Adrenal gland (tissue), 12 donors: Measurements from ENCODE around the gene CADPS. TPM values are rescaled to one million over a fixed set of nuclear protein-coding genes. Genes with fewer than 3 reads are reported as not detected.

Experiments
- DNase-seq, 7 donors: peaks; one replicate each; pipeline ENCODE4 v3.0.0-alpha.2; 2019 to 2020
- H3K27ac ChIP-seq, 5 donors: fragments of 200-600 bp; sonication (generic) in 4 of 5; 1 replicate in 3 of 5; 2 replicates in 2 of 5; pipeline versions ENCODE4 v1.5.1 to v1.8.0; 2016 to 2020; ENCODE audit warnings: mild to moderate bottlenecking in 1 of 5
- H3K27me3 ChIP-seq: fragments of 200-600 bp; 2 replicates; pipeline ENCODE4 v1.8.0; 2021
- H3K36me3 ChIP-seq, 2 donors: fragments of 200-600 bp; replicated peaks in 1 of 2; 1 replicate in 1 of 2; 2 replicates in 1 of 2; pipeline versions ENCODE4 v1.5.1 to v1.8.0; 2018 to 2022
- H3K4me1 ChIP-seq, 2 donors: fragments of 200-600 bp; replicated peaks in 1 of 2; 1 replicate in 1 of 2; 2 replicates in 1 of 2; pipeline versions ENCODE4 v1.5.1 to v1.8.0; 2018 to 2021
- H3K4me3 ChIP-seq, 4 donors: fragments of 200-600 bp; sonication (generic) in 3 of 4; one replicate each; pipeline ENCODE4 v1.5.1; 2016 to 2018
- H3K9me3 ChIP-seq, 3 donors: fragments of 200-600 bp; sonication (generic) in 1 of 3; replicated peaks in 1 of 3; 1 replicate in 2 of 3; 2 replicates in 1 of 3; pipeline versions ENCODE4 v1.5.1 to v1.8.0; 2016 to 2021
- CTCF ChIP-seq, 6 experiments: fragments of 450-650 bp in 4 of 6; fragments of 200-600 bp in 2 of 6; sonication (generic) in 1 of 6; IDR thresholded peaks; 1 replicate in 5 of 6; 2 replicates in 1 of 6; pipeline versions ENCODE4 v1.5.1 to v1.8.0; 2016 to 2021; ENCODE audit warnings: antibody characterized with exemption in 6 of 6, mild to moderate bottlenecking in 2 of 6, moderate library complexity in 1 of 6
- POLR2A ChIP-seq, 2 donors: fragments of 450-650 bp; IDR thresholded peaks; one replicate each; pipeline ENCODE4 v1.6.1; 2017; ENCODE audit warnings: antibody characterized with exemption in 2 of 2, mild to moderate bottlenecking in 2 of 2, moderate library complexity in 1 of 2
- WGBS, 4 donors: extraction: QIAGEN DNeasy Blood & Tissue Kit in 2 of 4; methylation state at CpG; one replicate each; pipeline versions ENCODE4 v1.1.5 to v1.1.7; 2013 to 2017; 5-methylcytosine and 5-hydroxymethylcytosine counted together
- intact Hi-C, 2 donors: fragments of 100-400 bp; cut with DNase I; formaldehyde crosslinking; loops; one replicate each; pipeline versions ENCODE4 v1.14.1 to v1.15.0; 2022 to 2023
- polyA plus RNA-seq, 3 donors: library from polyadenylated mRNA; stranded (reverse); fragments of 200-250 nt in 2 of 3; fragments of 350-450 nt in 1 of 3; fragmentation: Illumina TruSeq in 1 of 3; extraction: RNeasy Lipid Tissue Mini Kit (QIAGEN cat#74804) in 1 of 3; gene quantifications; one replicate each; pipeline ENCODE4 v1.2.3, GENCODE V29; 2013 to 2014
- total RNA-seq, 9 donors: library from RNA; depleted of rRNA in 4 of 9; stranded (reverse); fragments of >200 nt in 4 of 9; fragments of 120-200 nt in 1 of 9; fragmentation: NEBNext Ultra II Directional in 1 of 9; extraction: Animal tissue kit (Norgen Biotek cat#: 25700) in 1 of 9; gene quantifications; one replicate each; pipeline versions ENCODE4 v1.1.0 to v1.2.4, GENCODE V29; 2013 to 2023
- donor health status: healthy with polysubstance abuse.
- donor health status: Bipolar disorder and iron deficiency.
- donor health status: DM: yes; HTN: yes; CAD: no.
- donor health status: DM: no; HTN: no; CAD: no.
- donor health status: DM: no; HTN: no; CAD: no.
- donor health status: DM: yes; HTN: yes; CAD: no.

Gene CADPS
- total and polyA plus RNA-seq, 12 donors = 0.24 to 36.5 (median 11.2) TPM; not detected in 2

GRCh38 chr3:62672988-62673313, 202.3 kb downstream of the CADPS start:
- TF ChIP-seq CTCF (IDR thresholded peaks at IDR 0.05) (no peak), POLR2A (IDR thresholded peaks at IDR 0.05) (no peak)
- H3K27me3 ChIP-seq = no peaks in the 10 kb centered on the region
- no peak overlapping the region for H3K27ac ChIP-seq
- H3K36me3 ChIP-seq = no peaks in the 10 kb centered on the region
- no peaks in the 10 kb centered on the region for H3K9me3 ChIP-seq
- H3K4me1 ChIP-seq = no peaks in the 10 kb centered on the region
- no peak for DNase-seq
- no peak overlapping the region for H3K4me3 ChIP-seq
- intact Hi-C loops = no loop called here

- no peaks in the 10 kb centered on the region for H3K4me1 ChIP-seq
- H3K4me3 ChIP-seq = no peak overlapping the region
- DNase-seq = no peak
- no peak overlapping the region for H3K27ac ChIP-seq
- intact Hi-C loops = no loop called here
- TF ChIP-seq CTCF (IDR thresholded peaks at IDR 0.05) (no peak), POLR2A (IDR thresholded peaks at IDR 0.05) (no peak)
- H3K9me3 ChIP-seq = no peaks in the 10 kb centered on the region
- H3K27me3 ChIP-seq = no peaks in the 10 kb centered on the region
- no peaks in the 10 kb centered on the region for H3K36me3 ChIP-seq
- 54 to 61% (median 58%) methylated on average over 8 to 10 of the region's 10 CpGs for WGBS, 4 donors
Observed at GRCh38 chr3:62672270-62672987, 202.8 kb downstream of the CADPS start.

- no peak for DNase-seq
- H3K27ac ChIP-seq = no peak overlapping the region
- no peak overlapping the region for H3K4me3 ChIP-seq
- no peaks in the 10 kb centered on the region for H3K4me1 ChIP-seq
- no peaks in the 10 kb centered on the region for H3K9me3 ChIP-seq
- H3K27me3 ChIP-seq = peaks cover 1% of the 10 kb centered on the region
- H3K36me3 ChIP-seq = no peaks in the 10 kb centered on the region
- no peak for TF ChIP-seq POLR2A (IDR thresholded peaks at IDR 0.05)
- no peak for TF ChIP-seq CTCF (IDR thresholded peaks at IDR 0.05)
- intact Hi-C loops = no loop called here
Observed at GRCh38 chr3:62670351-62670750, 204.9 kb downstream of the CADPS start.

GRCh38 chr3:62669161-62669560, 206.1 kb downstream of the CADPS start:
- Histone ChIP-seq H3K9me3 (no peaks in the 10 kb centered on the region), H3K4me1 (no peaks in the 10 kb centered on the region), H3K36me3 (no peaks in the 10 kb centered on the region), H3K27me3 (peaks cover 5% of the 10 kb centered on the region), H3K4me3 (no peak overlapping the region), H3K27ac (no peak overlapping the region)
- WGBS, 4 donors = 30 to 83% (median 67%) methylated on average over 1 of the region's 1 CpG
- no peak for TF ChIP-seq POLR2A (IDR thresholded peaks at IDR 0.05)
- intact Hi-C loops = loop anchor here in 1 of 2 donors (10.0 kb wide), 2 partner anchors 526 to 566 kb away; no protein-coding TSS in a partner anchor
- DNase-seq = no peak

- no peak overlapping the region for H3K4me3 ChIP-seq
- TF ChIP-seq CTCF (IDR thresholded peaks at IDR 0.05) (no peak), POLR2A (IDR thresholded peaks at IDR 0.05) (no peak)
- 66 to 77% (median 67%) methylated on average over 5 of the region's 5 CpGs for WGBS, 4 donors
- no peaks in the 10 kb centered on the region for H3K9me3 ChIP-seq
- H3K36me3 ChIP-seq = no peaks in the 10 kb centered on the region
- DNase-seq = no peak
- no peak overlapping the region for H3K27ac ChIP-seq
- H3K4me1 ChIP-seq = no peaks in the 10 kb centered on the region
- peaks cover 5% of the 10 kb centered on the region for H3K27me3 ChIP-seq
- intact Hi-C loops = loop anchor here in 1 of 2 donors (10.0 kb wide), 2 partner anchors 527 to 567 kb away; no protein-coding TSS in a partner anchor
Observed at GRCh38 chr3:62667714-62668113, 207.5 kb downstream of the CADPS start.
